Mesendoderm (in vitro differentiated cells): ENCODE data around the gene MISP.
A peak's percentile ranks its signal among the peaks of the same experiment; 100 is the strongest.

ENCODE experiments used
- DNase-seq: peaks from one replicate; pipeline ENCODE4 v3.0.0; 2013
- H2AK5ac ChIP-seq: 2 replicates; pipeline ENCODE4 v1.6.1; 2013; ENCODE audit warnings: low read length, inconsistent platforms
- H2BK120ac ChIP-seq: 2 replicates; pipeline ENCODE4 v1.6.1; 2013; ENCODE audit warnings: low read depth, mild to moderate bottlenecking, low read length, moderate library complexity, mixed read lengths
- H2BK15ac ChIP-seq: replicated peaks from 2 replicates; pipeline ENCODE4 v1.6.1; 2013; ENCODE audit warnings: low read depth, mild to moderate bottlenecking, moderate library complexity
- H2BK5ac ChIP-seq: 2 replicates; pipeline ENCODE4 v1.6.1; 2013; ENCODE audit warnings: low read length, inconsistent platforms
- H3K18ac ChIP-seq: 2 replicates; pipeline ENCODE4 v1.6.1; 2013; ENCODE audit warnings: mild to moderate bottlenecking, low read length, mixed read lengths
- H3K23ac ChIP-seq: one replicate; pipeline ENCODE4 v1.6.1; 2013; ENCODE audit warnings: low read length
- H3K27ac ChIP-seq: 2 replicates; pipeline ENCODE4 v1.5.1; 2013; ENCODE audit warnings: low read depth, mild to moderate bottlenecking, inconsistent platforms, low read length, moderate library complexity
- H3K27me3 ChIP-seq: 2 replicates; pipeline ENCODE4 v1.6.1; 2013; ENCODE audit warnings: low read length, control low read depth, mild to moderate bottlenecking, inconsistent platforms; ENCODE audit not compliant: insufficient read depth, poor library complexity
- H3K36me3 ChIP-seq: 2 replicates; pipeline ENCODE4 v1.6.1; 2013; ENCODE audit warnings: low read length, inconsistent platforms; ENCODE audit not compliant: control insufficient read depth, insufficient read depth
- H3K4ac ChIP-seq: one replicate; pipeline ENCODE4 v1.6.1; 2013; ENCODE audit warnings: low read depth, mild to moderate bottlenecking, low read length, moderate library complexity
- H3K4me1 ChIP-seq: 2 replicates; pipeline ENCODE4 v1.6.1; 2013; ENCODE audit warnings: low read depth, low read length, inconsistent platforms; ENCODE audit not compliant: control insufficient read depth
- H3K4me2 ChIP-seq: 2 replicates; pipeline ENCODE4 v1.6.1; 2013; ENCODE audit warnings: low read length
- H3K4me3 ChIP-seq: 2 replicates; pipeline ENCODE4 v1.5.1; 2013; ENCODE audit warnings: mild to moderate bottlenecking, low read length
- H3K56ac ChIP-seq: one replicate; pipeline ENCODE4 v1.6.1; 2013; ENCODE audit warnings: low read length
- H3K79me1 ChIP-seq: 2 replicates; pipeline ENCODE4 v1.6.1; 2013; ENCODE audit warnings: low read length, inconsistent platforms
- H3K79me2 ChIP-seq: 2 replicates; pipeline ENCODE4 v1.6.1; 2013; ENCODE audit warnings: mild to moderate bottlenecking, low read length; ENCODE audit not compliant: control insufficient read depth, insufficient read depth
- H3K9ac ChIP-seq: 2 replicates; pipeline ENCODE4 v1.6.1; 2013; ENCODE audit warnings: low read length, inconsistent platforms
- H4K5ac ChIP-seq: one replicate; pipeline ENCODE4 v1.6.1; 2013; ENCODE audit warnings: low read length
- H4K8ac ChIP-seq: one replicate; pipeline ENCODE4 v1.6.1; 2013; ENCODE audit warnings: low read depth, mild to moderate bottlenecking, control low read depth, low read length, moderate library complexity
- WGBS: extraction: QIAGEN DNeasy Blood & Tissue Kit; methylation state at CpG from one replicate; pipeline ENCODE4 v1.1.7; 2013; ENCODE audit warnings: low lambda C conversion rate, missing lambda C conversion rate; ENCODE audit not compliant: insufficient coverage; ENCODE audit errors: extremely low coverage; 5-methylcytosine and 5-hydroxymethylcytosine counted together

The MISP gene

DNA sequence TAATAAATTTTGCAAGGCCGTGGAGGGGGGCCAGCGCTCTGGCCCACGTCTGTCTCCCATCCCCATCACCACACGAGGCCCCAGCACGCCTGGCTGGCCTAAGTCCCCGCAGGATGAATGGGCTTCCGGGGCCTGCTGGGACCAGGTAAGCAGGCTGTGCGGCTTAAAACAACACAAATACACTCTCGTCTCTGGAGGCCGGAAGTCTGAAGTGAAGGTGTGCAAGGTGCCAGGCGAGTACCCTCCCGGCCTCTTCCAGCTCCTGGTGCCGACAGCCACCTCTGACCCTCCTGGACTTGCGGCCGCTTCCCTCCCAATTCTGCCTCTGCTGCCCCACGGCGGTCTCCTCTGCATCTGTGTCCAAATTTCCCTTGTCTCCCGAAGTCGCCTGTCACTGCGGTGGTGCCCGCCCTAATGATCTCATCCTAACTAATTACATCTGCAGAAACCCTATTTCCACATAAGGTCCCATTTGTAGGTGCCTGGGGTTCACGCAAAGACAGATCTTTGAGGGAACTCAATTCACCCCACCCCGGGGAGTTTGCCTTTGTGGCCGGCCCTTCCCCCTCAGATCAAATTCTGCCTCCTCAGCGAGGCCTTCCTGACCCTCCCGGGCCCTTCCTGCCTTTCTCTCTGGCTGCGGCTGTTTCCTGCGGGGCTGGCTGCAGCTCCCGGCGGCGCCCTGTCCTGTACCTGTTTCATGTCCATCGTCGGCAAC is 38.2 kb downstream of the MISP start:
- Histone ChIP-seq H3K23ac (no peak overlapping the region), H3K36me3 (no peaks in the 10 kb centered on the region), H3K27ac (peak overlapping the region; percentile 64), H4K8ac (no peak overlapping the region), H3K4me2 (no peak overlapping the region), H2AK5ac (no peak overlapping the region), H3K4me3 (no peak overlapping the region), H3K56ac (peak overlapping the region; percentile 81), H2BK120ac (no peak overlapping the region), H2BK15ac (no peak overlapping the region), H3K9ac (peak overlapping the region; percentile 20), H3K4ac (no peak overlapping the region), H2BK5ac (no peak overlapping the region), H3K79me2 (peaks cover 1% of the 10 kb centered on the region), H3K27me3 (no peaks in the 10 kb centered on the region), H3K18ac (peak overlapping the region; percentile 3), H3K4me1 (no peaks in the 10 kb centered on the region), H3K79me1 (peaks cover 2% of the 10 kb centered on the region), H4K5ac (no peak overlapping the region)
- WGBS, result no CpG with 5 or more reads among the region's 33 CpGs
- peak; percentile 77 for DNase-seq

DNA sequence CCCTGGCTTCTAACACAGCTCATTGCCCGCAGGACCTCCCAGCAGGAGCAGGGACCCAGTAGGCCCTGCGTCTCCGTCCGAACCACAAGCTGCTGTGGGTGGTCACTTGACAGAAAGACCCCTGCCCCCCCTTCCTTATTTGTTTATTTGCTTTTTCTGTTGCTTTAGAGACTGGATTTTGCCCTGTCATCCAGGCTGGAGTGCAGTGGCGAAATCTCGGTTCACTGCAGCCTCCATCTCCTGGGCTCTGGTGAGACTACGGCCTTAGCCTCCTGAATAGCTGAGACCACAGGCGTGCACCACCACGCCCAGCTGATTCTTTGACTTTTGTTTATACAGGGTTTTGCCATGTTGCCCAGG is 38.8 kb downstream of the MISP start:
- H4K5ac ChIP-seq, result no peak overlapping the region
- no peaks in the 10 kb centered on the region for H3K4me1 ChIP-seq
- H3K27me3 ChIP-seq, result no peaks in the 10 kb centered on the region
- no peak overlapping the region for H2BK15ac ChIP-seq
- DNase-seq, result no peak
- no peak overlapping the region for H3K4me3 ChIP-seq
- no peak overlapping the region for H3K4me2 ChIP-seq
- peak overlapping the region; percentile 30 for H2BK120ac ChIP-seq
- H2AK5ac ChIP-seq, result peak overlapping the region; percentile 0
- peak overlapping the region; percentile 81 for H3K56ac ChIP-seq
- H4K8ac ChIP-seq, result no peak overlapping the region
- H3K36me3 ChIP-seq, result no peaks in the 10 kb centered on the region
- no peaks in the 10 kb centered on the region for H3K79me1 ChIP-seq
- peak overlapping the region; percentile 3 for H3K18ac ChIP-seq
- no peaks in the 10 kb centered on the region for H3K79me2 ChIP-seq
- H2BK5ac ChIP-seq, result no peak overlapping the region
- peak overlapping the region; percentile 20 for H3K9ac ChIP-seq
- no peak overlapping the region for H3K23ac ChIP-seq
- H3K27ac ChIP-seq, result peak overlapping the region; percentile 64
- no peak overlapping the region for H3K4ac ChIP-seq
- no CpG with 5 or more reads among the region's 9 CpGs for WGBS

DNA sequence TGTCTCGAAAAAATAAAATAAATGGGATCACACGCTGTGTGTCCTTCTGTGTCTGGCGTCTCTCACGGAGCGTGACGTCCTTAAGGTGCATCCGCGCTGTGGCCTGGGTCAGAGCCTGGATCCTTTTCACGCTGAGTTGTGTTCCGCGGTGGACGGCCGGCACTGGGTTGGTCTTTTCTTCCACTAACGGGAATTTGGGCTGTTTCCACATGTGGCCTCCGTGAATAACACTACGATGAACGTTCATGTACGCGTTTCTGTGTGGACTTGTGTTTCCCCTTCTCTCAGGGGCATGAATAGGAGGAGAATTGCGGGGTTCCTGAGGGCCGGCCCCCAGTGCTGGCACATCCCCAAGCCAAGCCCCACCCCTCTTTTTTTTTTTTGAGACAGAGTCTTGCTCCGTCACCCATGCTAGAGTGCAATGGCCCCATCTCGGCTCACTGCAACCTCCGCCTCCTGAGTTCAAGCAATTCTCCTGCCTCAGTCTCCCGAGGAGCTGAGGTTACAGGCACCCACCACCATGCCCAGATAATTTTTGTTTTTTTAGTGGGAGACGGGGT is 40.2 kb downstream of the MISP start:
- no peak overlapping the region for H3K9ac ChIP-seq
- H2BK120ac ChIP-seq, result no peak overlapping the region
- H3K4me1 ChIP-seq, result no peaks in the 10 kb centered on the region
- H3K4me2 ChIP-seq, result no peak overlapping the region
- no peak overlapping the region for H2BK15ac ChIP-seq
- H3K18ac ChIP-seq, result peak overlapping the region; percentile 71
- peak overlapping the region; percentile 66 for H3K4ac ChIP-seq
- H3K27me3 ChIP-seq, result no peaks in the 10 kb centered on the region
- H4K5ac ChIP-seq, result no peak overlapping the region
- peak overlapping the region; percentile 64 for H3K56ac ChIP-seq
- H3K79me2 ChIP-seq, result no peaks in the 10 kb centered on the region
- DNase-seq, result no peak
- H3K23ac ChIP-seq, result no peak overlapping the region
- peak overlapping the region; percentile 69 for H2AK5ac ChIP-seq
- no peak overlapping the region for H2BK5ac ChIP-seq
- no peak overlapping the region for H4K8ac ChIP-seq
- H3K79me1 ChIP-seq, result no peaks in the 10 kb centered on the region
- WGBS, result no CpG with 5 or more reads among the region's 26 CpGs
- H3K27ac ChIP-seq, result no peak overlapping the region
- H3K36me3 ChIP-seq, result no peaks in the 10 kb centered on the region
- no peak overlapping the region for H3K4me3 ChIP-seq

DNA sequence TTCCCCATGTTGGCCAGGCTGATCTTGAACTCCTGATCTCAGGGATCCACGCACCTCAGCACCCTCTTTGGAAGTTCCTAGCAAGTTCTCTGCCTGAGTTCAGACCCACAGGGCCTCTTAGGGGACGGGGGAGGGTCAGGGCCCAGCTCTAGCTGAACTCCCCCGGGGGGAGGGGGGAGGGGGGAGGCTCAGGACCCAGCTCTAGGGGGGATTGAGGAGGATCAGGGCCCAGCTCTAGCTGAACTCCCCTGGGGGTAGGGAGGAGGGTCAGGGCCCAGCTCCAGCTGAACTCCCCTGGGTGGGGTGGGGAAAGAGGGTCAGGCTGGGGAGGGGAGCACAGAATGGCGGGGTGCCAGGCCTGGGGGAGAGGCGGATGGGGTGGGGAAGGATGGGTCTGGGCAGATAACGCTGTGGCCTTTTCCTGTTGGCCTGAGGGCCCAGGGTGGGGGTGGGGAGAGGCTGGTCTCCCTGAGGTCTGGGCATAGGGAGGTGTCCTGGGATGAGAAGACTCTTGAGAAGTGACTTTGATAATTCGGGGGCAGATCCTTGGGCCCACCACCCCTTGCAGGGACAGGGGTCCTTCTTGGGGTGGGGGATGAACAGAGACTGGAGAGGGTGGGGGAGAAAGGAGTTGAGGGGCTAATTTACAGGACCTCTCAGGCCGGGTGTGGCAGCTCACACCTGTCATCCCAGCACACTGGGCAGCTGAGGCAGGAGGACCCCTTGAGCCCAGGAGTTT is 40.8 kb downstream of the MISP start:
- H3K36me3 ChIP-seq, result no peaks in the 10 kb centered on the region
- no peak overlapping the region for H3K4me2 ChIP-seq
- peak overlapping the region; percentile 71 for H3K18ac ChIP-seq
- no peak overlapping the region for H2BK120ac ChIP-seq
- no peak overlapping the region for H4K5ac ChIP-seq
- no peak overlapping the region for H3K27ac ChIP-seq
- peak overlapping the region; percentile 66 for H3K4ac ChIP-seq
- no CpG with 5 or more reads among the region's 8 CpGs for WGBS
- no peak overlapping the region for H3K23ac ChIP-seq
- peak overlapping the region; percentile 84 for H4K8ac ChIP-seq
- H2BK5ac ChIP-seq, result no peak overlapping the region
- H2AK5ac ChIP-seq, result no peak overlapping the region
- H3K79me2 ChIP-seq, result no peaks in the 10 kb centered on the region
- no peaks in the 10 kb centered on the region for H3K4me1 ChIP-seq
- no peaks in the 10 kb centered on the region for H3K27me3 ChIP-seq
- H3K79me1 ChIP-seq, result no peaks in the 10 kb centered on the region
- H3K4me3 ChIP-seq, result no peak overlapping the region
- no peak overlapping the region for H2BK15ac ChIP-seq
- no peak for DNase-seq
- no peak overlapping the region for H3K9ac ChIP-seq
- H3K56ac ChIP-seq, result peak overlapping the region; percentile 71

DNA sequence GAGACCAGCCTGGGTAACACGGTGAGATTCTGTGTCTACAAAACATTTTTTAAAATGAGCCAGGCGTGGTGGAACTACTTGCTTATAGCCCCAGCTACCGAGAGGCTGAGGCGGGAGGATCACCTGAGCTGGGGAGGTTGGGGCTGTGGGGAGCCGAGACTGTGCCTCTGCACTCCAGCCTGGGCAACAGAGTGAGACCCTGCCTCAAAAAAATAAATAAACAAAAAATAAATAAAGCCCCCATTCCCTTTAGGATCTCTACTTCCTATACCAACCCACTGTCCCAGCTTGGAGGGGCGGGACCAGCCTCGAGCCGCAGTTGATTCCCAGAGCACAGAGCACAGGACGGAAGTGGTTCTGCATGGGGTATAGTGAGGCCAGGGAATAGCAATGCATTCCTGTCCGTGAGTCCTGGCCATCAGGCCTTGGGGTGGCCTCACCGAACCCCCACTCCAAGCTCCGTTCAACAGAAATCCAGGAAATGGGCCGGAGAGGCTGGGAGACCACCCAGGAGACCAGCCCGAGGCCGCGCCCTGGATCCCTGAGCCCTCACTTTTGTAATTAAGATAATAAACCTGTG is 41.5 kb downstream of the MISP start:
- Histone ChIP-seq H3K36me3 (no peaks in the 10 kb centered on the region), H2BK120ac (no peak overlapping the region), H3K27ac (no peak overlapping the region), H3K79me2 (no peaks in the 10 kb centered on the region), H3K79me1 (no peaks in the 10 kb centered on the region), H3K27me3 (no peaks in the 10 kb centered on the region), H3K18ac (no peak overlapping the region), H2AK5ac (no peak overlapping the region), H3K4me1 (no peaks in the 10 kb centered on the region), H4K8ac (no peak overlapping the region), H3K4ac (no peak overlapping the region), H3K56ac (peak overlapping the region; percentile 71), H3K23ac (no peak overlapping the region), H2BK15ac (no peak overlapping the region), H3K9ac (no peak overlapping the region), H2BK5ac (no peak overlapping the region), H4K5ac (no peak overlapping the region), H3K4me2 (no peak overlapping the region), H3K4me3 (no peak overlapping the region)
- WGBS, result no CpG with 5 or more reads among the region's 16 CpGs
- no peak for DNase-seq
